ENCODE measurements around the gene IQGAP2. TPM values are rescaled to one million over a fixed set of nuclear protein-coding genes. Genes with fewer than 3 reads are reported as not detected.

IQGAP2 gene
- total RNA-seq, 1 experiment from 2014 or later = 8.3 TPM

DNA sequence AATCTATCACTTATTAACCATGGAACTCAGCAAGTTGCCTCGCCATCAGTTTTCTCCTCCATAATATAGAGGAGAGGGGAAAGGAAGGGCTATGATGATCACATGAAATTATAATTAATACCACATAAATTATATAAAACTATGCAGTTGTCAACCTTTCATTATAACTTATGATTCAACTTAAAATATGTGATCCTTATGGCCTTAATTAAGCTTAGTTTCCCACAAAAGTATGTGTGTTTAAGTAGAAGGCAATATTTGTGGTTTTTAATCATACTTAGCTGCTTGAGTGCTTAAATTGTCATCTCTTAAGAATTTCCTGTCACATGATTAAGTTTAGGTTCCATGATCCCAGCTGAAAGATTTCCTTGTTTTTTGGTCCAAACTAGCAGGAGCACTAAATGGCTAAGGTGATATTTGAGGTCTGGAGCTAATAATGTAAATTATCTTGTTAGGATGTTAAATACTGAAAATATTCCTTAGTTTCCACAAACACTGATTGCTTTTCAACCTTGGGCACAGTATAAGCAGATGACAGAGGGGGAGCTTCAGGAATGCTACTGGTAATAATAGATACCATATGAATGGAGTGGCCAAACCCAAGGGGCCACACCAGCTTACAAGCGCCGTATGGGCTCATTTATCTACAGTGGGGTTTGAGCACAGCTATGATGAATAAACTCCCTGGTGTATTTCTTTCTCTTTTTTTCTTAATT is 286.4 kb downstream of the IQGAP2 start:
- peak; percentile 96 for DNase-seq (ENCODE audit: low spot score)

- no peak for DNase-seq (ENCODE audit: low spot score)
These were observed 287.1 kb downstream of the IQGAP2 start for GRCh38 chr5:76690037-76690679.

DNA sequence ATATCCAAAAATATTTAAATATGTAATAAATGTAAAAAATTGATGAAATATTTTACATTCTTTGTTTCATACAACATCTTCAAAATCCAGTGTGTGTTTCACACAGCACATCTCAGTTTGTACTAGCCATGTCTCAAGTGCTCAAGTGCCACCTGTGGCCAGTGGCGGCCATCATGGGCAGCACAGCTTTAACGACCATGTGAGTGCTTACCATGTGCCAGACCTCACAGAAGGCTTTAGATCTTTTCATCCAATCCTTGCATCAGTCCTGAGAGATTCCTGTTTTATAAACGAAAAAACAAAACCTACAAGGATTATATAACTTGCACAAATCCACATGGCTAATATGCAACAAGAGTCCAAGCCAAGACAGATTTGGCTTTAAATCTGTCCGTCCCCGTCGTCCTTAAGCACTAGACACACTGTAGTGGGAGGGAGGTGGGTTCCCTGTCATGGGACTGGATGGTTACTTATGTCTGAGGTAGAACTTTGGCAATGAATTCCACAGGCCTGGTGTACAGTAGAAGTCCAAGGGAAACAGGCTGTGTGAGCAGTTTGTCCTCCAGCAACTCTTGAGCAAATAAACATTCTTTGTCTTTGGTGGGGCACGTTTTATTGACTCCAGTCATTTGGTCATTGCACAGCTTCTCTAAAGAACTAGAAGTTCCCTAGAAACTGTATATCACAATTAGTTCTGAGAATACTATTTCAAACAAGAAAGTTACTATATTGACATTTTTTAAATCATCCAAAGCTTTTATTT is 287.8 kb downstream of the IQGAP2 start:
- peak; percentile 19 for DNase-seq (ENCODE audit: low spot score)

- peak; percentile 63 for DNase-seq (ENCODE audit: low spot score)
These were observed 288.6 kb downstream of the IQGAP2 start for GRCh38 chr5:76691467-76692273.

GRCh38 chr5:76692274-76692540 is 289.1 kb downstream of the IQGAP2 start:
- no peak for DNase-seq (ENCODE audit: low spot score)

- DNase-seq (ENCODE audit: low spot score) = no peak
These were observed 289.6 kb downstream of the IQGAP2 start for GRCh38 chr5:76692651-76693050.

DNA sequence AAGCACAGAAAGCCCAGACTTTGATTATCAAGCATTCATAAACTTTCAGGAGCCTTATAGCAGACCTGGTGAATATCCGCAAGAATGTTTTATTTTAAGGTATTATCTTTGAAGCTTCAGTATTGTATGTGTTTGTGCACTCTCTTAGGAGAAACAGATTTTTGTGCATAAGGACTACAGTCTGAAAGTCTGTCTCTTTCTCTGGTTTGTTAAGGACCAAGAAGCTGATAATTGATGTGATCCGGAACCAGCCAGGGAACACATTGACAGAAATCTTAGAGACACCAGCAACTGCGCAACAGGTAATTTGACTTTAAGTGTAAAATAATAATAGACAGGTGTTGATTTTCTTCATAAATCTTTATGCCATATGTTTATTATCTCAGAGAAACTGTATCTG is 290.1 kb downstream of the IQGAP2 start:
- no peak for DNase-seq (ENCODE audit: low spot score)

- DNase-seq (ENCODE audit: low spot score) = no peak
These were observed 291.2 kb downstream of the IQGAP2 start for GRCh38 chr5:76694317-76694716.

DNA sequence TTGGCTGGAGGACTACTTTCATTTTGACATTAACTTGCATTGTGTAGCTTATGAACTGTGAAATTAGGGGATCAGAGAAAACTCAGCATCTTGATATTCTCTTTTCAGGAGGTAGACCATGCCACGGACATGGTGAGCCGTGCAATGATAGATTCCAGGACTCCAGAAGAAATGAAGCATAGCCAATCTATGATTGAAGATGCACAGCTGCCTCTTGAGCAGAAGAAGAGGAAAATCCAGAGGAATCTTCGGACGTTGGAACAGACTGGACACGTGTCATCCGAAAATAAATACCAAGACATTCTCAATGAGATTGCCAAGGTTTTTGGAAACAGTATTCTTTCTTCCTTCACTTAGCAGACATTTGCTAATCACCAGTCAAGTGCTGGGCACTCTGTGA is 292.3 kb downstream of the IQGAP2 start:
- no peak for DNase-seq (ENCODE audit: low spot score)

- DNase-seq (ENCODE audit: low spot score) = no peak
These were observed 293.2 kb downstream of the IQGAP2 start for GRCh38 chr5:76696251-76696650.

DNA sequence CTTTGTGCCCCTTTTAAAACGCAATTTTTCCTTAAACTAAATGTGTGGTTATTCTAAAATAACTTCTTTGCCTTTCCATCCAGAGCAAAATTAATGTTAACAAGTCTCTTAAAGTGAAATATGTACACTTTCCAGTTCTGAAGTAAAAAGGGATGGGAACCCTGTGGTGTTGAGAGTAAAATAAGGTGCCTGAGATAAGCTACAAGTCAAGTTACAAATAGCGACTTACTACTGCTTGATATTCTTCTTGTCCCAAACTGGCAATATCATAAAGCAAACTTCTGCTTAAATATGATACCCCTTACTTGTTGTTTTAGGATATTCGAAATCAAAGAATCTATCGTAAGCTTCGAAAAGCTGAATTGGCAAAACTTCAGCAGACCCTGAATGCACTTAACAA is 294.6 kb downstream of the IQGAP2 start:
- no peak for DNase-seq (ENCODE audit: low spot score)

DNA sequence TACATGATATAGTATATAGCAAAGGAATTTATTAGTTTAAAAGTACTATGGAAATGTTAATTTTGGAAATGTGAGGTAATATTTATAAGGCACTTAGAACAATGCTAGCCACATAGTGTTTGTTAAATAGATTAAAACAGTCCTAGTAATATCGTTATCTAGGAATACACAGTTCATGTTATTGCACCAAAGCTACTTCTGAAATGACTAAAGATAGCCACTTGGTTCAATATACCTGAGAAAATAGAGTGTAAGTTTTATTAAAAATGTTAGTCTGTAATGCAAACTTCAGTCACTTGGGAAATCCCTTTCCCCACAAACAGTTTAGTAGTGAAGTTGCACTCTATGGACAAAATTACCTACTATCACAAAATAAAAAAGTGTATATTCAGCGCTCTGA is 297.5 kb downstream of the IQGAP2 start:
- no peak for DNase-seq (ENCODE audit: low spot score)

DNA sequence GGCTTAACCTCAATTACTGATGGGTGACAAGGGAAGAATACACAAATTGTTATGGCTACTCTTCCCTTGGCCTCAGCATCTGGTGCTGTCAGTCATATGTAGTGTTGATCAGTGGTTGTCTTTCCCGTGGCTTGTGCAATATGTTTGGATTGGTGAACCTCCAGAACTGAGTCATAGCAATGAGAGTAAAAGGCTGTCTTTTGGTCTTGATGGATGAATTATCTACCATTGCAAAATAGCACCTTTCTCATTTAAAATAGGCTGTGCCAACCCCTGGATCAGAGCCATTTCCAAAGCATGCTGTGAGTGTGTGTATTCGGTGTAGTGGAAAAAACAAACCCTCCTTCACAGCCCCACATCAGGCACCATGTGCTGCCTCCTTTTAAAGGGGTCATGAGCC is 298.2 kb downstream of the IQGAP2 start:
- peak; percentile 76 for DNase-seq (ENCODE audit: low spot score)

DNA sequence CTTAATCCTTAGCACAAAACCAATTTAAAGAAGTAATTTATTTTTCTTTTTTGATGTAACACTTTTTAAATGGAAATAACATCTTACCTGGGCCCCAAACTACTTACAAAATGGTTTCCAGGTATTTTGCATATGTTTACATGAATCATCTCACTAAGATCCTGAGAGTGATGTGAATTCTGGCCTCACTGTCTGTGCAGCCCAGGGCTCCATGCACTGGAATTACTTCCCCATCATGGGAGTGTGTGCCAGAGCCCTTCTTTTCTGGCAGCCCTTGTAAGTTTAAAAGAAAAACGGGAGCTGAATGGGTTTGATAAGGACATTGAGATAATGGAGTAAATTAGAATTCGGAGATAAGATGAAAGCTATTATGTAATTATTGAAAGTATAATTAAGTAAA is 300.6 kb downstream of the IQGAP2 start:
- DNase-seq (ENCODE audit: low spot score) = no peak

- DNase-seq (ENCODE audit: low spot score) = no peak
These were observed 301.1 kb downstream of the IQGAP2 start for GRCh38 chr5:76704131-76704663.

- DNase-seq (ENCODE audit: low spot score) = no peak
These were observed 302.5 kb downstream of the IQGAP2 start for GRCh38 chr5:76705574-76705973.

DNA sequence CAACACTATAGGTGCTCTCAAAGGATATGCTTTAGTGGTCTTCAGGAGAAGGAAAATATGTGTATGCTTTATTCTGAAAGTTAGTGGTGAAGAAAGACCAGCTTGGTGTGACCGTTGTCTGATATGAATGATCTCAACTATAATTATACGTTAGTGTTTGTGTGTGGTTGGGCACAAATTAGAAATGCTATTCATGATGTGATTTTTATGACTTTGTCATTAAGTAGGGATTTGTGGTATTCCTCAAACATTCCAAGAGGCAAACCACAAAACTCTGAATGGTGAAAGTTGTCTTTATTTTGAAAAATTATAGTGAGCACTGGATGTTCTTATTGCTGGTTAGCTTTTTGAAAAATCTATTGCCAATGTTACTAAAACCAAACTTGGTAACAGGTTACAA is 306.7 kb downstream of the IQGAP2 start:
- peak; percentile 50 for DNase-seq (ENCODE audit: low spot score)

- DNase-seq (ENCODE audit: low spot score) = no peak
These were observed 307.9 kb downstream of the IQGAP2 start for GRCh38 chr5:76710991-76711390.

GRCh38 chr5:76714751-76715485 is 311.8 kb downstream of the IQGAP2 start:
- DNase-seq (ENCODE audit: low spot score) = no peak

DNA sequence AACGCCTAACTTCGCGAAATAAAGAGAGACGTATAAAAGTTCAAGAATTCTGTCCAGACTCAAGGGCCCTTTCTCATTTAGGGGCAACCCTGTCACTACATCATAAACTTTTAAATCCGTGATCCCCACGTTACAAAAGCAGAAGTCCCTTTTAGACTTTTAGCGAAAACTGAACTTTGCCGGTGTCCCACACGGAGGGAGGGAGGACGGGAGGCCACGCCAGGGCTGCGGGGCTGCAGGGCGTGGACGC is 312.3 kb downstream of the IQGAP2 start:
- no peak for DNase-seq (ENCODE audit: low spot score)

- peak; percentile 28 for DNase-seq (ENCODE audit: low spot score)
These were observed 312.8 kb downstream of the IQGAP2 start, which contains the start of gene F2R for GRCh38 chr5:76715736-76716455. TSS of gene F2R (plus strand) at chr5:76716126. CDS start at chr5:76716308, 182 bp downstream.

Measured in A172 (cell line).